HG03280 (cell line): ENCODE results near the gene ADAM19.
"Not testable (repeated sequence)": the region's sequence is repeated elsewhere in the genome, so short reads cannot be mapped to it uniquely, and the experiment has no call there.

ENCODE experiments used
- ATAC-seq: cut with Tn5 transposase; IDR thresholded peaks from one replicate; pipeline ENCODE4 v1.9.1; 2021; ENCODE audit warnings: mild to moderate bottlenecking, moderate library complexity; ENCODE audit not compliant: unreplicated experiment

Gene ADAM19

DNA sequence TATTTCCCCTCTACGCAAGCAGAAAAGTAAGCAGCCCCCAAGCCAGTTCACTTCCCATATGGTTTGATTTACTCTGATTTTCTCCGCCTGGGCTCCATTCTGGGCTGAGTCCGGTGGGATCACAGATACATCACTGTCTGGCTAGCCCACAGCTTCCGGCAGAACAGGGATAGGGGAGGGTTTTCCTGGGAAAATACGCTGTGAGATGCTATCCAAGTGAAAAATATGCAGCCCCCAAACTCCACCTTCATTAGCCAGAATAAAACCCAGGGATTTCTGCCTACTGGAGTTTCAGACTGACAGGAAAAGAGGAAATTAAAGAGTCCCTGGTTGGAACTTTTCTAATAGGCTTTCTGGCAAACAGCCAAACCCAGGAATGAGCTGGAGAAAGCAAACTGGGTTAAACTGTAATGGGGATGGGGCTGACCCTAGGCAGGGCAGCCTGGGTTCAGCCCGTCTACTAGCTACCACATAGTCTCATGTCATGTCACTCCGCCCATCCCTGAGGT lies 132.5 kb downstream of the ADAM19 start:
- no peak for ATAC-seq

DNA sequence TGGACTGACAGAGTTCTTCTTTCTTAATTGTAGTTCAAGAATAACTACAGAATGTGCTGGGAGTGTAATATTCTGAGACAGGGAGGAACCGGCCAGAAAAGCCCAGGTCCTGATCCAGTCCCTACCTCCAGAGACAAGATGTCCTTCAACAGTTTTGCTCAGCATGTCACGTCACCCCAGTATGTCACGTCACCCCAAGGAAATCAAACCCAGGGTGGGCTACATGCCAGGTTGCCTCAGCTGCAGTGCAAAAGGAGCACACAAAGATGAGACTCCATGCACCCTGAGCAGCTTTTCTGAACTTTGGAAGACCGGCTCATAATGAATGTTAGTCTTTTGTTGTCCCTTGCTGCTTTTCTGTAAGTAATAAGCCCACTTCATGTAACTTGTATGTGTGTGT lies 141.5 kb downstream of the ADAM19 start:
- ATAC-seq, result no peak

DNA sequence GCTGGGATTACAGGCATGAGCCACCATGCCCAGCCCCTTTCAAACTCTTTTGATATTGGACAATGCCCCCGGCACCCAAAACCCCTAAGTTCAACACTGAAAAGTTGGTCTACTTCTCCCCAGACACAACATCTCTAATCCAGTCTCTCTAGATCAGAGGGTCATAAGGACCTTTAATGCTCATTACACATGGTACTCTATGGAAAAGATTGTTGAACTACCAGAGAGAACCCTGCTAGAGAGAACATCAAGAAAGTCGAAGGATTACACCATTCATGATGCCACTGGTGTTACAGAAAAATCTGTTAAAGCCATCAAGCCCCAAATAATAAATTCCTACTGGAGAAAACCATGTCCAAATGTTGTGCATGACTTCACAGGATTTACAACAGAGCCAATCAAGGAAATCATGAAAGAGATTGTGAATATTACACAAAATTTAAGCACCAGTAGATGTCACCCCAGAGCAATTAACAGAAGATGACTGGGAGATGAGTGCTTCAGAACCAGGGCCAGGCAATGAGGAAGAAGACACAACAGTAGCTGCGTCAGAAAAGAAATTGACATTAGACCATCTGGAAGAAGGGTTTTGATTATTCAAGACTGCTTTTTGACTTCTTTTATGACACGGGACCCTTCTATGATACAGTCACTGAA lies 143.9 kb downstream of the ADAM19 start:
- ATAC-seq, result peak; percentile 89

DNA sequence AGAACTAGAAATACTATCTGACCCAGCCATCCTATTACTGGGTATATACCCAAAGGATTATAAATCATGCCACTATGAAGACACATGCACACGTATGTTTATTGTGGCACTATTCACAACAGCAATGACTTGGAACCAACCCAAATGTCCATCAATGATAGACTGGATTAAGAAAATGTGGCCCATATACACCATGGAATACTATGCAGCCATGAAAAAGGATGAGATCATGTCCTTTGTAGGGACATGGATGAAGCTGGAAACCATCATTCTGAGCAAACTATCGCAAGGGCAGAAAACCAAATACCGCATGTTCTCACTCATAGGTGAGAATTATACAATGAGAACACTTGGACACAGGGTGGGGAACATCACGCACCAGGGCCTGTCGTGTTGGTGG lies 145.7 kb downstream of the ADAM19 start:
- ATAC-seq, result not testable (repeated sequence)
